Muscle layer of duodenum (tissue), 2 donors: ENCODE data around the gene HERC2.

Experiments
- H3K27ac ChIP-seq: one replicate; pipeline ENCODE4 v1.7.0; 2013; ENCODE audit warnings: mild to moderate bottlenecking, low read length
- H3K27me3 ChIP-seq: one replicate; pipeline ENCODE4 v1.7.0; 2013; ENCODE audit warnings: low read depth, mild to moderate bottlenecking, control low read depth, low read length
- H3K36me3 ChIP-seq, 2 donors: one replicate each; pipeline ENCODE4 v1.7.0; 2013; ENCODE audit warnings: low read length in 2 of 2, control low read depth in 1 of 2, mild to moderate bottlenecking in 1 of 2; ENCODE audit not compliant: insufficient read depth in 2 of 2, control insufficient read depth in 1 of 2
- H3K4me1 ChIP-seq, 2 donors: one replicate each; pipeline ENCODE4 v1.7.0; 2013; ENCODE audit warnings: low read length in 2 of 2, mild to moderate bottlenecking in 2 of 2, control low read depth in 1 of 2, moderate library complexity in 1 of 2; ENCODE audit not compliant: insufficient read depth in 2 of 2, control insufficient read depth in 1 of 2
- H3K4me3 ChIP-seq, 2 donors: one replicate each; pipeline ENCODE4 v1.7.0; 2013; ENCODE audit warnings: low read length in 2 of 2, low read depth in 1 of 2, mild to moderate bottlenecking in 1 of 2
- H3K9me3 ChIP-seq, 2 donors: one replicate each; pipeline ENCODE4 v1.7.0; 2013; ENCODE audit warnings: low read length in 2 of 2, control low read depth in 1 of 2, mild to moderate bottlenecking in 1 of 2; ENCODE audit not compliant: control insufficient read depth in 1 of 2
- donor health status: healthy.

HERC2 gene

DNA sequence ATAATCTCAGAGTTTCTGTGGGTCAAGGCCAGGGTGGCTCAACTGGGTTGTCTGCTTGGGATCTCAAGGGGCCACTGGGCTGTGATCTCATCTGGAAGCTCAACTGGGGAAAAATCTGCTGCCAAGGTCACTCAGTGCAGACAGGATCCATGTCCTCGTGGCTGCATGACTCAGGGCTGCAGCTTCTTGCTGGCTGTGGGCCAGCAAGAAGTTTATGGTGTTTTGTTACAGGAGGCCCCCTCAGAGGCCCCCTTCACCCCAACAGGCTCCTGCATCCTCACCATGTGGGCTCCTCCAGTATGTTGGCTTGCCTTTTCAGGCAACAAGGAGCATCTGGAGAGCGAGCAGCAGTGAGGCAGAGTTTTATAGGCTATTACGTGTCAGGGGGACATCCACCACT, 237.4 kb downstream of the HERC2 start:
- Histone ChIP-seq H3K4me3 (no peak overlapping the region), H3K36me3 (no peaks in the 10 kb centered on the region), H3K4me1 (no peaks in the 10 kb centered on the region), H3K9me3 (no peaks in the 10 kb centered on the region), H3K27ac (no peak overlapping the region), H3K27me3 (no peaks in the 10 kb centered on the region)

GRCh38 chr15:28082891-28083684, 238.9 kb downstream of the HERC2 start:
- no peaks in the 10 kb centered on the region for H3K4me1 ChIP-seq
- no peaks in the 10 kb centered on the region for H3K36me3 ChIP-seq
- no peaks in the 10 kb centered on the region for H3K27me3 ChIP-seq
- H3K9me3 ChIP-seq, result no peaks in the 10 kb centered on the region
- no peak overlapping the region for H3K4me3 ChIP-seq
- no peak overlapping the region for H3K27ac ChIP-seq

DNA sequence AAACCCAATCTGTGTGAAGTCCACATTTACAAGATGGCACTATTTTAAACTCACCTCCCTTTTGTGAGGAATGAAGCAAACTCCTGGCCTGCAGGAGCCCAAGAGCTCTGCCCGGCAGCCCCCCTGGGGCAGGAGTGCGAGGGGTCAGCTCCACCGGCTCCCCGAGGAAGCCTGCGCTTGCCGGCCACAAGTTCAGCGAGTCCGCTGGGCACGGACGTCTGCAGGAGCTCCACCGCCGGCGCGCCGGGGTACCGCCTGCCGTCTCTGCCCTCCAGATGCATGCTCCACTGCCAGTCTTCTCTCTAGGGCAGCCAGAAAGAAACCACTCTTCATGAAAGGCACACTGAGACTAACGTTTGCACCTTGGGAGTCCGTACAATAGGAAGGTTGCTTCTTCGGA, 240.4 kb downstream of the HERC2 start:
- Histone ChIP-seq H3K4me3 (no peak overlapping the region), H3K36me3 (no peaks in the 10 kb centered on the region), H3K27ac (no peak overlapping the region), H3K27me3 (no peaks in the 10 kb centered on the region), H3K4me1 (no peaks in the 10 kb centered on the region), H3K9me3 (no peaks in the 10 kb centered on the region)

- Histone ChIP-seq H3K36me3 (no peaks in the 10 kb centered on the region), H3K4me3 (no peak overlapping the region), H3K4me1 (no peaks in the 10 kb centered on the region), H3K27ac (no peak overlapping the region), H3K27me3 (no peaks in the 10 kb centered on the region), H3K9me3 (no peaks in the 10 kb centered on the region)
Observed at GRCh38 chr15:28080386-28080785, 241.6 kb downstream of the HERC2 start.

GRCh38 chr15:28079313-28079969, 242.5 kb downstream of the HERC2 start:
- no peak overlapping the region for H3K4me3 ChIP-seq
- H3K9me3 ChIP-seq, result no peaks in the 10 kb centered on the region
- H3K27me3 ChIP-seq, result no peaks in the 10 kb centered on the region
- H3K36me3 ChIP-seq, result no peaks in the 10 kb centered on the region
- no peak overlapping the region for H3K27ac ChIP-seq
- H3K4me1 ChIP-seq, result no peaks in the 10 kb centered on the region

GRCh38 chr15:28078191-28078719, 243.7 kb downstream of the HERC2 start:
- Histone ChIP-seq H3K27me3 (no peaks in the 10 kb centered on the region), H3K36me3 (no peaks in the 10 kb centered on the region), H3K9me3 (no peaks in the 10 kb centered on the region), H3K4me3 (no peak overlapping the region), H3K27ac (no peak overlapping the region), H3K4me1 (no peaks in the 10 kb centered on the region)

DNA sequence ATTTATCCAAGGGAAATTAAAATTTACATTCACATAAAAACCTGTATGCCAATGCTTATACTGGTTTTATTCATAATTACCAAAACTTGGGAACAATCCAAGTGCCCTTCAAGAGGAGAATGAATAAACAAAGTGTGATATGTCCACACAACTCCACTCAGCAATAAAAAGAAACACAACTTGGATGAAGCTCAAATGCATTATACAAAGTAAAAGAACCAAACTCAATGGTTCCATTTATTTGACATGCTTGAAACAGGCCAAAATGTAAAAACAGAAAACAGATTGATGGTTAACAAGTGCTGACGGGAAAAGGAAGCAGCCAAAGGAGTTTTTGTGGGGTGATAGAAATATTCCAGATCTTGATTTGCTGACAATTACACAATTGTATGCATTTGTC, 246.4 kb downstream of the HERC2 start:
- no peaks in the 10 kb centered on the region for H3K27me3 ChIP-seq
- H3K4me1 ChIP-seq, result no peaks in the 10 kb centered on the region
- no peak overlapping the region for H3K27ac ChIP-seq
- no peaks in the 10 kb centered on the region for H3K9me3 ChIP-seq
- H3K4me3 ChIP-seq, result no peak overlapping the region
- H3K36me3 ChIP-seq, result no peaks in the 10 kb centered on the region

DNA sequence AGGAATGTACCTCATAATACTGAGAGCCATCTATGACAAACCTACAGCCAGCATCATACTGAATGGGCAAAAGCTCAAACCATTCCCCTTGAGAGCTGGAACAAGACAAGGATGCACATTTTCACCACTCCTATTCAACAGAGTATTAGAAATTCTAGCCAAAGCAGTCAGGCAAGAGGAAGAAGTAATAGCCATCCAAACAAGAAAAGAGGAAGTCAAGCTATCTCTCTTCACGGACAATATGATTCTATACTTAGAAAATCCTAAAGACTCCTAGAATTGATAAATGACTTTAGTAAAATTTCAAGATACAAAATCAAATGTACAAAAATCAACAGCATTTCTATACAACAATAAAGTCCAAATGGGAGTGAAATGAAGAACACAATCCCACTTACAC, 253.0 kb downstream of the HERC2 start:
- no peaks in the 10 kb centered on the region for H3K36me3 ChIP-seq
- no peak overlapping the region for H3K4me3 ChIP-seq
- H3K4me1 ChIP-seq, result no peaks in the 10 kb centered on the region
- no peaks in the 10 kb centered on the region for H3K27me3 ChIP-seq
- H3K27ac ChIP-seq, result no peak overlapping the region
- peaks cover 0 to 2% of the 10 kb centered on the region in 2 donors for H3K9me3 ChIP-seq

DNA sequence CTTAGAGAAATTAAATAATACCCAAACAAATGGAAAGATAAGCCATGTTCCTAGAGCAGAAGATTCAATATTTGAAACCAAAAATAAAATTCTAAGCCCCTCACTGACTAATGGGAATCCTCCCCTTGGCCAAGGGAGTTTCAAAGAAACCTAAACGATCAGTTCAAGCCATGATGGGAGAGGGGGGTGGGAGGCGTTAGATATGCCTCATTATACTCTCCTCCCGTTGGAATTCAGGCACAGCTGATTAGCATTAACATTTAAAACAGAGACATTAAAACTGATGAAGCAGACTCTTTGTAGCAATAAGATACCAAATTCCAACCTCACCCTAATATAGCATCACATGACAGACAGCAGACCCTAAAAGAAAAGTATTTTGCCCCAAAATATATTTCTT, 255.7 kb downstream of the HERC2 start:
- H3K4me3 ChIP-seq, result no peak overlapping the region
- no peak overlapping the region for H3K27ac ChIP-seq
- peaks cover 0 to 15% of the 10 kb centered on the region in 2 donors for H3K9me3 ChIP-seq
- H3K4me1 ChIP-seq, result no peaks in the 10 kb centered on the region
- H3K27me3 ChIP-seq, result no peaks in the 10 kb centered on the region
- no peaks in the 10 kb centered on the region for H3K36me3 ChIP-seq
